NK-92 treated with Interleukin-12 subunit alpha and Interleukin-12 subunit beta, amount 100 ng/mL, for 24 hours (cell line): ENCODE results near the gene PPM1G.

Experiments
- DNase-seq: peaks from one replicate; lab custom pipeline; 2025; lab: John Stamatoyannopoulos, UW

Gene PPM1G

GRCh38 chr2:27412419-27413152 is 3.2 kb upstream of the PPM1G start:
- no peak for DNase-seq

- DNase-seq = no peak
Measured at GRCh38 chr2:27408601-27409320, 630 bp downstream of the PPM1G start.

GRCh38 chr2:27407798-27408491 is 1.4 kb downstream of the PPM1G start:
- no peak for DNase-seq

- no peak for DNase-seq
Measured at GRCh38 chr2:27400348-27401135, 8.8 kb downstream of the PPM1G start.

GRCh38 chr2:27398962-27399361 is 10.4 kb downstream of the PPM1G start:
- no peak for DNase-seq

GRCh38 chr2:27393225-27393624 is 16.2 kb downstream of the PPM1G start:
- DNase-seq = no peak

- no peak for DNase-seq
Measured at GRCh38 chr2:27390822-27391679, 18.3 kb downstream of the PPM1G start.

GRCh38 chr2:27381577-27382181 is 27.7 kb downstream of the PPM1G start:
- no peak for DNase-seq

GRCh38 chr2:27380626-27381545 is 28.5 kb downstream of the PPM1G start, which contains the start of gene ZNF513:
ZNF513 (minus strand) TSS chr2:27380734; CDS start chr2:27380526, 208 bp downstream.
- DNase-seq = peak; percentile 26

- peak; percentile 27 for DNase-seq
Measured at GRCh38 chr2:27379836-27380625, 29.4 kb downstream of the PPM1G start.

GRCh38 chr2:27379383-27379835 is 30.0 kb downstream of the PPM1G start:
- DNase-seq = no peak

- no peak for DNase-seq
Measured at GRCh38 chr2:27378809-27379290, 30.5 kb downstream of the PPM1G start.

GRCh38 chr2:27378096-27378808 is 31.1 kb downstream of the PPM1G start:
- DNase-seq = no peak

GRCh38 chr2:27377618-27378095 is 31.7 kb downstream of the PPM1G start:
- no peak for DNase-seq

- no peak for DNase-seq
Measured at GRCh38 chr2:27376866-27377617, 32.3 kb downstream of the PPM1G start.

GRCh38 chr2:27376151-27376865 is 33.1 kb downstream of the PPM1G start:
- DNase-seq = no peak
